D341Med (cell line): ENCODE data around the gene UBAP2L.
"Not testable (repeated sequence)": the region's sequence is repeated elsewhere in the genome, so short reads cannot be mapped to it uniquely, and the experiment has no call there.

Source experiments
- DNase-seq: peaks from one replicate; pipeline ENCODE4 v3.0.0; 2012; ENCODE audit warnings: low spot score

UBAP2L gene

GRCh38 chr1:154240294-154240833, 19.6 kb downstream of the UBAP2L start:
- DNase-seq, result no peak

GRCh38 chr1:154241703-154242351, 21.1 kb downstream of the UBAP2L start:
- no peak for DNase-seq

GRCh38 chr1:154253671-154254070, 32.9 kb downstream of the UBAP2L start:
- DNase-seq, result no peak

- no peak for DNase-seq
Observed at GRCh38 chr1:154256686-154257085, 35.9 kb downstream of the UBAP2L start.

GRCh38 chr1:154258784-154259183, 38.0 kb downstream of the UBAP2L start:
- no peak for DNase-seq

- DNase-seq, result no peak
Observed at GRCh38 chr1:154260127-154260526, 39.4 kb downstream of the UBAP2L start.

- no peak for DNase-seq
Observed at GRCh38 chr1:154263465-154264332, 42.9 kb downstream of the UBAP2L start.

- DNase-seq, result no peak
Observed at GRCh38 chr1:154264454-154264853, 43.7 kb downstream of the UBAP2L start.

GRCh38 chr1:154265586-154265985, 44.8 kb downstream of the UBAP2L start:
- no peak for DNase-seq

- DNase-seq, result no peak
Observed at GRCh38 chr1:154270833-154271232, 50.1 kb downstream of the UBAP2L start.

GRCh38 chr1:154272217-154272998, 51.7 kb downstream of the UBAP2L start, which contains the start of gene HAX1:
HAX1 (plus strand) TSS chr1:154272629; CDS start chr1:154272724, 95 bp downstream.
- DNase-seq, result peak; percentile 94

GRCh38 chr1:154272999-154273563, 52.3 kb downstream of the UBAP2L start:
- no peak for DNase-seq

- DNase-seq, result no peak
Observed at GRCh38 chr1:154276797-154277196, 56.0 kb downstream of the UBAP2L start.

- not testable (repeated sequence) for DNase-seq
Observed at GRCh38 chr1:154287591-154287990, 66.8 kb downstream of the UBAP2L start.

- no peak for DNase-seq
Observed at GRCh38 chr1:154288661-154289060, 67.9 kb downstream of the UBAP2L start.

- no peak for DNase-seq
Observed at GRCh38 chr1:154290921-154291320, 70.2 kb downstream of the UBAP2L start.

GRCh38 chr1:154295408-154296235, 74.9 kb downstream of the UBAP2L start:
- no peak for DNase-seq

- DNase-seq, result no peak
Observed at GRCh38 chr1:154301582-154301981, 80.8 kb downstream of the UBAP2L start.

- DNase-seq, result no peak
Observed at GRCh38 chr1:154304664-154305337, 84.0 kb downstream of the UBAP2L start.

GRCh38 chr1:154306151-154306550, 85.4 kb downstream of the UBAP2L start:
- DNase-seq, result no peak
